ENCODE data around the gene ADAMTS16.

Gene ADAMTS16

DNA sequence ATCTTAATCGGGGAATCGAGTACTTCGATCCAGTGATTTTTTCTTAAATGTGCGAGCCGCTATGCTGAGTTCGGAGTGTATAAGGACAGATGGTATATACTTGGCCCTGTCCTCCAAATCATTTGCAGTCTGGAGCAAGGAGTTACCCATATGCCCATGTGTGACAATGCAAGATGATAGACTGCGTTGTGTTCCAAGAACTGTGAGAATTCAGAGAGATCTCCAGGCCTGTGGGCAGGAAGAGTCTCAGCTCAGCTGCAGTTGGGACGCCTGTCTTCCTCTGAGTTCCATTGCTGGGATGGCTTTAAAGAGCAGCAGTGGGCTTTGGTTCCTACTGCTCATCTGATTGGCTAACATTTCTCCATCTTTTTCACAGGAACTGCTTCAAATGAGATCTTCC lies 106.6 kb downstream of the ADAMTS16 start:
- DNase-seq: no peak

- no peak for DNase-seq
Measured at GRCh38 chr5:5250758-5251157, 110.6 kb downstream of the ADAMTS16 start.

DNA sequence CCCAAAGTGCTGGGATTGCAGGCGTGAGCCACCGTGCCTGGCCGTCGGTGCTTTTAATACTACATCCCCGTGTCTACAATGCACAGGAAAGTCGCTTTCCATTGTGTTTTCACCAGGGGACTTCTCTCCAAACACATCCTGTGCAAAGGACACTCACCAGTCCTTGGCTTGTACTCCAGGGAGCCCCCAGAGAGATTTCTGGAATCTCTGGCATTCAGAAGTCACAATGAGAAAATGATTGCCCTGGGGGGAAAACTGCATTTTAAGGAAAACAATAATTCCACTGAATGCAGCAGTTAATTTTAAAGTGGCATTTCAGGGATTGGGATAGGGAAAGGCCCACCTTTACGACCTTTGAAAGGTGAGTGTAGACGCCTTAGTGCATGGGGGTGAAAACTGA lies 112.0 kb downstream of the ADAMTS16 start:
- DNase-seq: no peak

GRCh38 chr5:5257353-5257752 lies 117.2 kb downstream of the ADAMTS16 start:
- no peak for DNase-seq

GRCh38 chr5:5258564-5258963 lies 118.4 kb downstream of the ADAMTS16 start:
- DNase-seq: no peak

DNA sequence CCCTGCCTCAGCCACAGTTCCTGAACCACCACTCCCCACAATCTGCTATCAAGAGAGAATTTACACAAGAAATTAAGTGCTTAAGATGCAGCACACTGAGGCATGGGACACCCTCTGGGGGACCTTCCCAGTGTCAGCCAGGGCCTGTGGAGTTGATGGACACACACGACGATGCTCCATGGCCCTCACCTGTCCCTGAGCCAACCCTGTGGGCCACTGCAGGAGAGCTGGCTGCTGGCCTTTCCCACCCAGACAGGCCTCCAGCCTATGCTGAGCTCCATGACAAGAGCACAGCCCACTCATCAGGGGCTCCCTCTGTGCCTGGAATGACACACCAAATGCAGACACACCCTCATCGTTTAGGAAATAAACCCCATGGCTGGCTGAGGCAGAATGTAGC lies 124.6 kb downstream of the ADAMTS16 start:
- no peak for DNase-seq

- DNase-seq: no peak
Measured at GRCh38 chr5:5266297-5266696, 126.2 kb downstream of the ADAMTS16 start.

DNA sequence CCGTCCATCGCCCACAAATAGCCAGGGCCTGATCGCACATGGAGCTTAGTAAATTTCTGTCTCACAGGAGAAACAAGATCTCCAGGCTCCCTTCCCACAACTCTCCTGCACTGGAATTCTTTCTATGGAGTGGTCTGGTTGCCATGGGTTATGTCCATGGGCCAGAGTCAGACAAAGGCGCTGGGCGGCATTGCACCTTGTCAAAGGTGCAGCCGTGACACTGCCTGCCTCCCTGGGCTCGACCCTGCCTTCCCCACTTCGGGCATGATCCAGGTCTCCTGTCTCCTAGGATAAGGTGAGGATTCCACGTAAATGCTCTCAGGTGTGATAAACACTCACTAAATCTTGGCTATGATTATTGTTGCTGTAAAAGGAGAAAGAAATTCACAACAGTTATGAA lies 130.0 kb downstream of the ADAMTS16 start:
- DNase-seq: no peak

GRCh38 chr5:5270958-5271785 lies 131.0 kb downstream of the ADAMTS16 start:
- peak; percentile 36 for DNase-seq

DNA sequence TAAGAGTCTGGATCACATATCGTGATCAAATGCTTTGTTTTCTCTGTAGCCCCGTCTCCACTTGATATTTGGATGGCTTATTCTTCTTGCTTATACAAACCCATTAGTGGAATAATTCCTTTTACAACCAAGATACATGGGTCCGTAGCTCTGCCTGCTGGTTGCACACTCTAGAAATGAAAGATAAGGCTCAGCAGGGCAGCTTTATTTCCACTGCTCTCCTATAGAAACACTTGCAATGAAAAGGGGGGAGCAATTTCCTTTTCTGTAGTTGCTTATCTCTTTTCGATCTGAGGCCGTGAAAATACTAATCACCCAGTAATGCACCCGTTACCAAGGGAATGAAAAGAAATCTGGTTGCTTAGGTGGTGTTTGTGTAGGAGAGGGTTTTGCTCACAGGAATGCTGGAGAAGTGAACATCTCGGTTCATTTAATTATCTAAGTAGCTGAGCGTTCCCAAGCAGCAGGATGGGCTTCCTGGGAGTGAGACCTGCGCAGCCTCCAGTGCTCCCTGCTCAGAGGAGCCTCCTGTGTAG lies 131.7 kb downstream of the ADAMTS16 start:
- no peak for DNase-seq

DNA sequence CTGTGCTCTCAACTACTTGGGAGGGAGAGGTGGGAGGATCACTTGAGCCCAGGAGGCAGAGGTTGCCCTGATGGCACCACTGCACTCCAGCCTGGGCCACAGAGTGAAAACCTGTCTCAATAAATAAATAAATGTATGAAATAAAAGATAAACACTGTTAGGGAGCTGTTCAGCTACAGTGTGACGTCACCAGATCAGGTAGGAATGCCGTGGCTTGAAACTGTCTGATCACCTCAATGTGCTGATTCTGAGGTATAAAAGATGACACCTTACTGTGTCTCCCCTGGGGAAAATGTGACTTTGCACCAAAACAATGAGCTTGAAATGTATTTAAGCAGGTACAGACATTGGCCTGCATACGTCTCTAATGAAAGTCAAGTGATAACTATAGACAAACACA lies 133.3 kb downstream of the ADAMTS16 start:
- DNase-seq: no peak

DNA sequence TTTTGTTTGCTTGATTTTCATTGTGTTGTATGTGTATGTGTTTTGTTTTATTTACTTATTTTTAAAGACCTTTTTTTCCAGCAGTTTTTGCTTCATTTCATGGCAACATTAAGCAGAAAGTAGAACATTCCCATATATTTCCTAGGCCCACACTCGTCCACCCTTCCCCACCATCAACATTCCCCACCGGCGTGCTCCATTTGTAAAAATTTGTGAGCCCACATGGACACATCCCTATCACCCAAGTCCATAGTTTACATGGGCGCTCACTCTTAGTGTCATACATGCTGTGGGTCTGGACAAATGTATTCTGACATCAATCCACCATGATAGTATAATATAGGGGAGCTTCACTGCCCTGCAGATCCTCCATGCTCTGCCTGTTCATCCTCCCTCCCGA lies 133.8 kb downstream of the ADAMTS16 start:
- DNase-seq: no peak

- no peak for DNase-seq
Measured at GRCh38 chr5:5275211-5275610, 135.1 kb downstream of the ADAMTS16 start.

GRCh38 chr5:5276430-5276829 lies 136.3 kb downstream of the ADAMTS16 start:
- DNase-seq: no peak

GRCh38 chr5:5276951-5277517 lies 136.9 kb downstream of the ADAMTS16 start:
- no peak for DNase-seq

- DNase-seq: no peak
Measured at GRCh38 chr5:5278201-5278814, 138.2 kb downstream of the ADAMTS16 start.

- no peak for DNase-seq
Measured at GRCh38 chr5:5278815-5279381, 138.8 kb downstream of the ADAMTS16 start.

- DNase-seq: no peak
Measured at GRCh38 chr5:5285906-5286305, 145.8 kb downstream of the ADAMTS16 start.

DNA sequence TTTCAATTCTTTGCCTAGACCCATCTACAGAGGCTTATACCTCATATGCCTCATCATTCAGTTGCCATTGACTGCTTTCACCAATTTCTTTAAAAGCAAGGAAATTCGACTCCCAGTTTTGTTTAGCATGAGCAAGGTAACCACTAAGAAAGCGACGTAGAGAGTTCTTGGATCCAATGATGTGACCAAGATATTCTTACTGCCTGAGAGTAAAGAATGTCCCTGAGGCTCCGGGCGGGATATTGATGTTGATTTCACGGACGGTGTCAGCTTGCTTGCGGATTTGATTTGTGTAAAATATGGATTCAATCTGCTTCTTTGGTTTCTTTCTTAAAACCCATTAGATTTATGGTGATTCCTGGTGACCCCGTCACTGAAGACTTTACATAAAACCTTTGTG lies 147.3 kb downstream of the ADAMTS16 start:
- no peak for DNase-seq

- DNase-seq: no peak
Measured at GRCh38 chr5:5288201-5288600, 148.1 kb downstream of the ADAMTS16 start.

DNA sequence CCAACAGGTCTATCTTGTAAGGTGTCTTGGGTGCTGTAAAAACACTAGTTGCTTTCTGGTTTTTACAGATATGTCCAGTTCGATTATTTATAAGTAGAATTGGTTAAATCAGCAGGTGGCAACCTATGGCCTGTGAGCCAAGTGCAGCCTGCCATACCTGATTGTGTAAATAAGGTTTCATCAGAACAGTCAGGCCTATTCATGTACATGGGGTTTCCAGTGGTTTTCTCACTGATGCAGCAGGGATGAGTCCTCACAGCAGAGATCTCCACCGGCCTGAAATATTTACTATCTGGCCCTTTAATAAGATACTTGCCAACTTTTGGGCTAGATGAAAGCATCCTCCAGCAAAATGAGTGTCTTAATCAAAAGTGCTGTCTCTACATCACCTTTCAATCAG lies 149.4 kb downstream of the ADAMTS16 start:
- no peak for DNase-seq

- no peak for DNase-seq
Measured at GRCh38 chr5:5290674-5291334, 150.7 kb downstream of the ADAMTS16 start.

- no peak for DNase-seq
Measured at GRCh38 chr5:5291357-5291756, 151.2 kb downstream of the ADAMTS16 start.

All from NCI-H69 (cell line).